DOHH2 (cell line): ENCODE data around the gene IFNL2.

ENCODE experiments used
- H3F3A ChIP-seq: fragments of 200-600 bp; sonication (generic), shearing (Covaris generic); 2 replicates; pipeline ENCODE4 v1.6.0; 2016; ENCODE audit warnings: antibody characterized with exemption, mild to moderate bottlenecking; ENCODE audit not compliant: control insufficient read depth, insufficient read depth
- H3K27ac ChIP-seq: fragments of 200-600 bp; sonication (generic); 2 replicates; pipeline ENCODE4 v1.5.1; 2014; ENCODE audit warnings: low read depth, mild to moderate bottlenecking, low read length, moderate library complexity
- H3K27me3 ChIP-seq: fragments of 200-600 bp; sonication (generic); 2 replicates; pipeline ENCODE4 v1.6.1; 2014; ENCODE audit warnings: mild to moderate bottlenecking, low read length, mixed read lengths; ENCODE audit not compliant: control insufficient read depth
- H3K36me3 ChIP-seq: fragments of 200-600 bp; sonication (generic); 2 replicates; pipeline ENCODE4 v1.6.1; 2014; ENCODE audit warnings: mild to moderate bottlenecking, low read length, moderate library complexity, mixed read lengths; ENCODE audit not compliant: control insufficient read depth
- H3K4me1 ChIP-seq: fragments of 200-600 bp; sonication (generic); 2 replicates; pipeline ENCODE4 v1.6.1; 2014; ENCODE audit warnings: mild to moderate bottlenecking, low read length, mixed read lengths; ENCODE audit not compliant: control insufficient read depth
- H3K4me2 ChIP-seq: fragments of 200-600 bp; sonication (generic); 2 replicates; pipeline ENCODE4 v1.6.0; 2014; ENCODE audit warnings: mild to moderate bottlenecking, low read length, moderate library complexity
- H3K4me3 ChIP-seq: fragments of 200-600 bp; sonication (generic); 2 replicates; pipeline ENCODE4 v1.5.1; 2014; ENCODE audit warnings: mild to moderate bottlenecking, low read length, mixed read lengths
- H3K79me2 ChIP-seq: fragments of 200-600 bp; sonication (generic); 2 replicates; pipeline ENCODE4 v1.6.1; 2014; ENCODE audit warnings: mild to moderate bottlenecking, low read length, mixed read lengths; ENCODE audit not compliant: control insufficient read depth
- H3K9me2 ChIP-seq: fragments of 200-600 bp; sonication (generic); replicated peaks from 2 replicates; pipeline ENCODE4 v1.6.1; 2014; ENCODE audit warnings: mild to moderate bottlenecking, low read length, mixed read lengths; ENCODE audit not compliant: control insufficient read depth
- H3K9me3 ChIP-seq: fragments of 200-600 bp; sonication (generic); 2 replicates; pipeline ENCODE4 v1.6.1; 2014; ENCODE audit warnings: antibody characterized with exemption, low read length, mixed read lengths; ENCODE audit not compliant: control insufficient read depth, insufficient read depth
- H4K20me1 ChIP-seq: fragments of 200-600 bp; sonication (generic); 2 replicates; pipeline ENCODE4 v1.6.0; 2014; ENCODE audit warnings: low read depth, mild to moderate bottlenecking, antibody characterized with exemption, low read length, moderate library complexity; ENCODE audit not compliant: control insufficient read depth, insufficient read depth
- CTCF ChIP-seq: fragments of 200-600 bp; sonication (generic); IDR thresholded peaks from one replicate; pipeline ENCODE4 v1.5.1; 2014; ENCODE audit warnings: antibody characterized with exemption, mild to moderate bottlenecking, low read depth, low read length; ENCODE audit not compliant: poor library complexity, severe bottlenecking
- EZH2phosphoT487 ChIP-seq: fragments of 200-600 bp; sonication (generic); IDR thresholded peaks from 2 replicates; pipeline ENCODE4 v1.6.1; 2017; ENCODE audit warnings: borderline replicate concordance, mild to moderate bottlenecking, antibody characterized with exemption, low read length, moderate library complexity, mixed read lengths

Gene IFNL2

DNA sequence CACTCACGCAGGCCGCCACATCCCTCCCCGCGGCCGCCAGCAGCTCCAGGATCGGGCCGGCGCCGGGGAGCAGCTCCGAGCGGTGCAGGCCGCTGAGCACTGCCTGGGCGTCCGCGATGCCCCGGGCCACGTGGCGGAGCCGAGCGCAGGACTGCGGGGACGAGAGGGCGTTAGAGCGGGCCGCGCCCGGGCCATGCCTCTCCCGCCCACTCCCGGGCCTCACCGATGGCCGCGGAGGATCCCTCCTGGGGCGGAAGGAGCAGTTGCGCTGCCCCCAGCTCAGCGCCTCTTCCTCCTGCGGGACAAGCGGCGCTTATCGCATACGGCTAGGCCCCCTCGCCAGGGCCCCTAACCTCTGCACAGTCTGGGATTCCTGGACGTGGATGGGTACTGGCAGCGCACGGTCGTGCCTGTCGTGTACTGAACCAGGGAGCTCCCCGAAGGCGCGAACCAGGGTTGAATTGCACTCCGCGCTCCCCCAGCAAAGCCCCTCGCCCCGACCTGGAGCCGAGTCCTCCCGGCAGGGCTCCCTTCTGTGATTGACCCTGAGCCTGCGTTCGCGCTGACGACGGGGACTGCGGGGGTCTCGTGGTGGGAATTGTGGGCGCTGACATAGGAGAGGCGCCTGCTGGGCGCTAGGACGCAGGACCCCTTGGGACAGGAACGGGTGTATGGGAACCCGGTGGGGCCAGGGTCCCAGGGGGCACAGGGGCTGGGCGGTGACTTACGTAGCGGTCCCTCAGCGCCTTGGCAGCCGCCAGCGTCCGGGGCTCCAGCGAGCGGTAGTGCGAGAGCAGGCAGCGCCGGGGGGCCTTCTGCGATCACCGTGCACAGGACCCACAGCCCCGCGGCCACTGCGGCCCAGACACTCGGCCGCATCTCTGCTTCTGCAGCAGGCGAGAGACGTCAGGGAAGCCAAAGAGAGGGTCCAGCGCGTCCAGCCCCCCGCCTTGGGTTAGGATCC lies 20.2 kb upstream of the IFNL2 start:
- Histone ChIP-seq H3K4me3 (no peak overlapping the region), H3K27ac (no peak overlapping the region), H4K20me1 (no peaks in the 10 kb centered on the region), H3K4me1 (peaks cover 13% of the 10 kb centered on the region), H3K27me3 (no peaks in the 10 kb centered on the region), H3K4me2 (no peak overlapping the region), H3K79me2 (no peaks in the 10 kb centered on the region), H3K36me3 (no peaks in the 10 kb centered on the region), H3F3A (no peaks in the 10 kb centered on the region), H3K9me3 (no peaks in the 10 kb centered on the region), H3K9me2 (no peaks in the 10 kb centered on the region)
- no peak for TF ChIP-seq CTCF
- no peak for TF ChIP-seq EZH2phosphoT487

DNA sequence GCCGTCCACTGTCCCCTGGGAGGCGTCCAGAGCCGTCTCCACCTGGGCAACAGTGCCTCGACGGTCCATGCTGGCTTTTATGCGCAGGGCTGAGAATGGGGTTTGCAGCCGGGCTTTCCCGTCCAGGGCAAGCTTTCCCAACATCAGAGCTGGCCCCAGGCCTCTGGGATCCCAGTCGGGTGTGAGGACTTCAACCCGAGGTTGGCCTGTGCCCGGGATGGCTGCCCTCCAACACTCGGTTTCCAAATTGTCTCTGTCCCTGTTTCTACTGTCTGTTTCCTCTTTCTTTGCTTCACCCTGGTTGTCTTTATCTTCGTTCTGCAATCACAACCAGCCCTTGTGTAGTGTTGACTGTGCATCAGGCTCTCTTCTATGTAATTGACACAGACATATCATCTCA lies 19.4 kb upstream of the IFNL2 start, which contains the start of gene IFNL4:
Gene IFNL4, minus strand, starts transcription at position 51 of the 400 bp plus-strand sequence.
- Histone ChIP-seq H3K79me2 (no peaks in the 10 kb centered on the region), H3K4me1 (peaks cover 17% of the 10 kb centered on the region), H4K20me1 (no peaks in the 10 kb centered on the region), H3K36me3 (no peaks in the 10 kb centered on the region), H3K27ac (no peak within 1 kb of the TSS), H3K9me2 (no peaks in the 10 kb centered on the region), H3K9me3 (no peaks in the 10 kb centered on the region), H3K27me3 (no peaks in the 10 kb centered on the region), H3F3A (no peaks in the 10 kb centered on the region), H3K4me2 (no peak within 1 kb of the TSS), H3K4me3 (no peak within 1 kb of the TSS)
- no peak for TF ChIP-seq EZH2phosphoT487
- TF ChIP-seq CTCF = no peak

DNA sequence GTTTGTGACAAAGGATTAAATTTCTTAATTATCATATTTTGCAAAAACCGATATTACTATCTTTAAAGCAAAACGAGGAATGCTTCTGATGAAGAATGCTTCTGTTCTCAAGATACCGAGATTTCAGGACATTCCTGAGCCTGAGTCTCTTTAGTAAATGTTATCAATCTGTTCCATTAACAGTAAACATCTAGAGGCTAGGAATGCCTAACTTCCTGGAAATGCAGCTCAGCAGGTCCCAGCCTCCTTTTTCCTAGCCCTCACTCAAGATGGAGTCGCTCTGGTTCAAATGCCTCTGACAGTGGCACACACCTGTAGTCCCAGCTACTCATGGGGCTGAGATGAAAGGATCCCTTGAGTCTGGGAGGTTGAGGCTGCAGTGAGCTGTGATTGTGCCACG lies 17.1 kb upstream of the IFNL2 start:
- Histone ChIP-seq H3K4me2 (no peak overlapping the region), H3K9me2 (no peaks in the 10 kb centered on the region), H3K36me3 (no peaks in the 10 kb centered on the region), H3K27ac (no peak overlapping the region), H3K79me2 (no peaks in the 10 kb centered on the region), H3K27me3 (no peaks in the 10 kb centered on the region), H3K4me1 (peaks cover 17% of the 10 kb centered on the region), H3F3A (no peaks in the 10 kb centered on the region), H3K9me3 (no peaks in the 10 kb centered on the region), H4K20me1 (no peaks in the 10 kb centered on the region), H3K4me3 (no peak overlapping the region)
- TF ChIP-seq CTCF (no peak), EZH2phosphoT487 (no peak)
